GM18517 (cell line): Measurements from ENCODE around the gene RYR2.

Experiments
- ATAC-seq: cut with Tn5 transposase; IDR thresholded peaks from one replicate; pipeline ENCODE4 v1.9.1; 2021; ENCODE audit warnings: mild to moderate bottlenecking, moderate library complexity; ENCODE audit not compliant: unreplicated experiment

The RYR2 gene

GRCh38 chr1:237613984-237614383 is 572.0 kb downstream of the RYR2 start:
- ATAC-seq: no peak

DNA sequence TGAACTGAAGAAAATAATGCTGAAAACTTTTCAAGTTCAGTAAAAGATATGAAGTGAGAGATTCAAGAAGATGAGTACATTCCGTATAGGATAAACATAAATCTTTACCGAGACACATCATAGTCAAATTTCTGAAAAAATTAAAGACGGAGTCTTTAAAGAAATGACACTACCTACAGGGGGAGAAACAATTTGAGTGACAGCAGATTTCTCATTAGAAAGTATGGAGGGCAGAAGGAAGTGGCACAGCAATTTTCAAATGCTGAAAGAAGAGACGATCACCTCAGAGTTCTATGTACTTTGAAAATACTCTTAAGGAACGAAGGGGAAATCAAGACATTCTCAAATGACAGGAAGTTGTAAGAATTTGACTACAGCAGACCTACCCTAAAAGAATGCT is 577.6 kb downstream of the RYR2 start:
- no peak for ATAC-seq

DNA sequence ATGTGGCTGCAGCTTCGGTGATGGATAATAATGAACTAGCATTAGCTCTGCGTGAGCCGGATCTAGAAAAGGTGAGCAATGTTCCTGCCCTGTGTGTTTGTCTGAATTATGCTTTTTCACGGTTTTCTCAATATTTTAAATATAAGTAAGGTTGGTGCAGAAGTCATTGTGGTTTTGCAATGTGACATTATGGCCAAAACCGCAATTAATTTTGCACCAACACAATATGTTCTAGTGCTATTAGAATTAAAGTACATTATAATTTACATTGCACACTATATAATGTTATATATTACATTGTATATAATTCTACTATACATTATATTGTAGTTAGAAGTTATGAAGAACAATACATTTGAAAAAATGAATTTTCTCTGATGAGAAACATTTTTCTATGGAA is 592.9 kb downstream of the RYR2 start:
- ATAC-seq: no peak

- ATAC-seq: no peak
Observed at GRCh38 chr1:237638555-237638954, 596.6 kb downstream of the RYR2 start.

DNA sequence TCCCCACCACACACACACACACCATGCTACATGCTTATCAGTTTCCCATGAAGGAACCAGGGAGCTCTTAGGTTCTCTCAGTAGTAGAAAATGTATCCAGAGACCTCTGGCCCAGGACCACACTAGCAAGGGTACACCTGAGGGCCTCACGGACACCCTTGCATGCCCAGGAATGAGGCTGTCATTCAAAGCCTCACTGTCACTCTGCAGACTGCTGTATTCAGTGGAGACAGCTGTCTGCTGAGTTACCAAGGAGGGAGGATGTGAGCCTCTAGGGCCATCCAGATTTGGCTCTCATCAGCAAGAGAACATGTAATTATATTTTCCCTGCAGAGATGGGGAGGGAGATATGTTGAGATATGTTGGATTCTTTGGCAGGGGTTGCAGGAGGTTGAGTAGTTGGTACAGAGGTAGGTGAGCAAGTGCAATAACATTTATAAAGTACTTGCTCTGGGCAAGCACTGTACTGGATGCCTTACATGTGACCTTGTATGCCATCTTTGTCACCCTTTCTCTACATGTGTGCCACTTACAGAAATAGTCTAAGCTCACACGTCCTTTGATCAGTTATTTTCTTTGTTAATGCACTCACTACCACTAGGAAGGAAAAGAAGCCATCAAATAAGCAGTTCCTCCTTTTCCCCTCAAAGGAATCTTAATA is 598.2 kb downstream of the RYR2 start:
- ATAC-seq: no peak

GRCh38 chr1:237640966-237641365 is 599.0 kb downstream of the RYR2 start:
- no peak for ATAC-seq

GRCh38 chr1:237650809-237651208 is 608.8 kb downstream of the RYR2 start:
- ATAC-seq: no peak

- no peak for ATAC-seq
Observed at GRCh38 chr1:237655778-237656177, 613.8 kb downstream of the RYR2 start.

- peak; percentile 65 for ATAC-seq
Observed at GRCh38 chr1:237664348-237664747, 622.4 kb downstream of the RYR2 start.

DNA sequence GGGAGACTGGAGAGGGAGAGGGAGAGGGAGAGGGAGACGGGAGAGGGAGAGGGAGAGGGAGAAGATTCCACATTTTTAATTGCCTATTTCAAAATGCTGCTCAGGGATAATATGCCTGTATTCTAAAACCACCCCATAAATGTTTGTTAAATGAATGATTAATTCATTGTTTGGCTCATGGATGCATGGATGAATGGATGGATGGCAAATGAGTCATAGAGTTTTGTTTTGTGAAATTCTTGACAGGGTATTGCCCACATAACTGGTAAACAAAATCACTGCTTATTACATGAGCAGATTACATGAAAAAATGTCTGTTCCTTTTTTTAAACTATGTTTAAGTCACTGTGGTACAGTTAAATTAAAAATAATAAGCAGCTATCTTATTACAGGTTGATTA is 628.3 kb downstream of the RYR2 start:
- no peak for ATAC-seq

- no peak for ATAC-seq
Observed at GRCh38 chr1:237671262-237671661, 629.3 kb downstream of the RYR2 start.

DNA sequence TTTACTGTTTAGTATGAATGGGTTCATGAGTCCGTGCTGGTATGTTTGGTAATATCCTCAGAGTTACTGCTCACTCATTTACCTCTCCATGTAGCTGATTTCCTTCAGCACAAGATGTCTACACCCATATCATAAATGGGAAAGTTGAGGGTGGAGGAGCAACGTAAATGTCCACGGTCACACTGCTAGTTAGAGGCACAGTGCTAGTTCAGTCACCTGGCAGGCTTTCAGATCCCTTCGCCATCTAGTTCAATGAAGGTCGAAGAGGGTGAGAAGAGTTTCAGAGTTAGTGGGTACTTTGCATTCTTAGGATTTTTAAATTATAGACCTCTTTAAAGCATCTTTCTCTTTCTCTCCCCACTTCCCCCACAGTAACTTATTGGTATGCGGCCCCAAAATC is 630.0 kb downstream of the RYR2 start:
- ATAC-seq: no peak

GRCh38 chr1:237672748-237673147 is 630.8 kb downstream of the RYR2 start:
- ATAC-seq: no peak

DNA sequence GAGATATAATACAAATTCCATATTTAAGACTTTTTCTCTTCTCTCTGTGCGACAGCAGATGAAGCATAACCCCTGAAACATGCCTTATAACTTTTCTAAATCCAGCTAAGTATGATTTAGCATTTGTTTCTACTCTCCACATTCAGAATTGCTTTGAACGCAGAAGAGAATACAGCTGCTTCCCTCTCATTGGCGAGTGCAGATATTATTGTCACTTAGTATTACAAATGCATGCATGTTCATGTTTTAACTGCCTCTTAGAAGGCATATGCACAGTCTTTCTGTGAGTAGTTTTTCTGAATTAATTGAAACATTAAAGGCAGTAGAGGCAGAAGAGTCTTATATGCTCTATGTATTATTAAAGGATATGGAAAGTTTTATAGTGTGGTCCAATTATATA is 631.6 kb downstream of the RYR2 start:
- no peak for ATAC-seq

GRCh38 chr1:237677979-237678378 is 636.0 kb downstream of the RYR2 start:
- ATAC-seq: no peak

DNA sequence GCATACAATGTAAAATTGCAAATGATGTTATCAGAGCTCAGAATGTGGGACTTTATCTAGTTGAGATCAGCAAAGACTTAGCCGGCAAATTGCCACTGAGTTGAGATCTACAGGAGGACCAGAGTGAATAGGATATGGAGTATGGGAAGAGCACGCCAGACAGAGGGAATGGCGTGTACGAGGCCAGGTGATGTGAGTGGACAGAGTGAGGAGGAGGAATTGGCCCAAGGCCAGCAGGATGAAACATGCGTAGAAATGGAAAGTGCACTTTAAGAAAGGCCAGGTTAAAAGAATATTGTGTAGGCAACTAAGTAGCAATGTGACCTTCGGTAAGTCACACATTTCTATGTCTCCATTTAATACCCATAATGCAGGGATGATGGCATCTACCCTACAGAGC is 637.7 kb downstream of the RYR2 start:
- ATAC-seq: no peak

GRCh38 chr1:237681210-237681609 is 639.2 kb downstream of the RYR2 start:
- ATAC-seq: no peak

- ATAC-seq: no peak
Observed at GRCh38 chr1:237684236-237684635, 642.3 kb downstream of the RYR2 start.

GRCh38 chr1:237685551-237685950 is 643.6 kb downstream of the RYR2 start:
- no peak for ATAC-seq

DNA sequence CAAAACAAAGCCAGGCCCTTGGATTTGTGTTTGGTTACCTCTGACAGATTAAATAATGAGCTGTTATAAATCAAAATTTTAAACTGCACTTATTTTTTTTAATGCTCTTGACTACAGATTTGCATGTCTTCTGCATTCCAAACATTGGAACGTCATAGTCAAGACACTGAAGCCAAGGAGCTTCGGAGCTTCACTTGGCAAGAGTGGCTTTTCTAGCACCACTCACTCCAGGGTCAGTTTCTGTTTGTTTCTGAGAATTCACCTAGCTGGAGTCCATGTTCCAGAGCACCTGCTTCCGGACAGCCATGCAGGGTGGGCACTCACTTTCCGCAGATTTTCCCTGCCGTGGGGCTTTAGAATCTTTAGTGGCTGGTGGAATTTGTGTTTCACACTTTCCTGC is 645.8 kb downstream of the RYR2 start:
- ATAC-seq: no peak

DNA sequence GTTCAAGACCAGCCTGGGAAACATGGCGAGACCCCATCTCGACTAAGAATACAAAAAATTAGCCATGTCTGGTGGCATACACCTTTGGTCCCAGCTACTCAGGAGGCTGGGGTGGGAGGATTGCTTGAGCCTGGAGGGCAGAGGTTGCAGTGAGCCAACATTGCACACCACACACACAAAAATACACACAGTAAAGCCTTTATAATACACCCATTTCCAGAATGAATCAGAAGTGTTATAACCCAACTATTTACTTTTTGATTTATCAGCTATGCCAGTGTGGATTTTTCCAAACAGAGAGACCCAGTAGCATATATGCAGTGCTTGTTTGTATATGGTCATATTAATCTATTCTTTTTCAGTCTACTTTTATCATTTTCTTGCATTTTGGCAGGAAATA is 648.7 kb downstream of the RYR2 start:
- no peak for ATAC-seq

- no peak for ATAC-seq
Observed at GRCh38 chr1:237692255-237692654, 650.3 kb downstream of the RYR2 start.

DNA sequence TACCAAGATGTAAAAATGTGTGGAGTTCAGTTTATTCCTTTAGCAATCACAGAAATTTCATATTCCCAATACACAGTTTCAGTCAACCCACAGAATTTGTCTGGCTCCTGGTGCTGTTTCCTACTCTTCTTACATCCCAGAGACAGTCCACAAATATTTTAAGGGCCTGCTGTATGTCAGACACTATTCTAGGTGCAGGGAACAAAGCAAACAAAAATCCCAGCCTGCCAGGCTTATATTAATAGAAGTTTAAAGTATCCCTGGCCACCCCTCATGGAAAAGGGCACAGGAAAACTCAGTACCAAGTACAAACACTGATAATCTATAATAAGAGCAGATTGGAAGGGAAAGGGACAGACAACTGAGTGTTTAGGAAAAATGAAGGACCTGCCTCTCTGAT is 653.9 kb downstream of the RYR2 start:
- ATAC-seq: no peak
